OCI-LY7 (cell line): Measurements from ENCODE around the gene CSTPP1. TPM values are rescaled to one million over a fixed set of nuclear protein-coding genes. Genes with fewer than 3 reads are reported as not detected.

ENCODE experiments used
- BruUV-seq: library from RNA; stranded (reverse); fragments of 400-500 nt; replicated peaks from 2 replicates; lab custom pipeline; 2021; lab: Mats Ljungman, UMichigan
- CTCF ChIA-PET: fragments of 300-600 bp; sonication (Branson Sonifier 250); formaldehyde crosslinking; loops from one replicate; lab custom pipeline; 2022; ENCODE audit warnings: antibody characterized with exemption; ENCODE audit not compliant: unreplicated experiment; lab: Charles Lee
- POLR2A ChIA-PET: fragments of 300-600 bp; sonication (Branson Sonifier 250); formaldehyde crosslinking; loops from one replicate; lab custom pipeline; 2022; ENCODE audit warnings: antibody characterized with exemption; lab: Charles Lee
- DNase-seq: peaks from one replicate; pipeline ENCODE4 v3.0.0-alpha.2; 2015; ENCODE audit warnings: low spot score
- H2AFZ ChIP-seq: fragments of 200-600 bp; sonication (generic), shearing (Covaris generic); 2 replicates; pipeline ENCODE4 v1.6.1; 2014; ENCODE audit warnings: mild to moderate bottlenecking, antibody characterized with exemption, low read length, moderate library complexity
- H3K27ac ChIP-seq: fragments of 200-600 bp; sonication (generic); 2 replicates; pipeline ENCODE4 v1.5.1; 2014; ENCODE audit warnings: mixed run types, low read depth, mild to moderate bottlenecking, moderate library complexity, low read length, inconsistent platforms; ENCODE audit not compliant: poor library complexity, severe bottlenecking
- H3K36me3 ChIP-seq: fragments of 200-600 bp; sonication (generic); 2 replicates; pipeline ENCODE4 v1.6.1; 2014; ENCODE audit warnings: mild to moderate bottlenecking, antibody characterized with exemption, low read length, moderate library complexity, mixed read lengths; ENCODE audit not compliant: insufficient read depth
- H3K4me1 ChIP-seq: fragments of 200-600 bp; sonication (generic); 2 replicates; pipeline ENCODE4 v1.5.1; 2014; ENCODE audit warnings: mild to moderate bottlenecking, low read length; ENCODE audit not compliant: insufficient read depth, poor library complexity, severe bottlenecking
- H3K4me2 ChIP-seq: fragments of 200-600 bp; sonication (generic); 2 replicates; pipeline ENCODE4 v1.6.1; 2014; ENCODE audit warnings: mild to moderate bottlenecking, low read length
- H3K4me3 ChIP-seq: fragments of 200-600 bp; sonication (generic); 2 replicates; pipeline ENCODE4 v1.5.1; 2014; ENCODE audit warnings: mild to moderate bottlenecking, low read depth, low read length; ENCODE audit not compliant: poor library complexity, severe bottlenecking
- H3K79me2 ChIP-seq: fragments of 200-600 bp; sonication (generic); 2 replicates; pipeline ENCODE4 v1.6.1; 2016; ENCODE audit warnings: low read depth, mild to moderate bottlenecking, low read length, moderate library complexity, mixed read lengths; ENCODE audit not compliant: insufficient read depth
- H3K9me2 ChIP-seq: fragments of 200-600 bp; sonication (generic); 2 replicates; pipeline ENCODE4 v1.6.1; 2016; ENCODE audit warnings: mild to moderate bottlenecking, low read length, mixed read lengths; ENCODE audit not compliant: insufficient read depth
- H3K9me3 ChIP-seq: fragments of 200-600 bp; sonication (generic); 2 replicates; pipeline ENCODE4 v1.6.1; 2014; ENCODE audit warnings: mild to moderate bottlenecking, mixed run types, low read length, mixed read lengths
- H4K20me1 ChIP-seq: fragments of 200-600 bp; sonication (generic); 2 replicates; pipeline ENCODE4 v1.6.1; 2014; ENCODE audit warnings: mild to moderate bottlenecking, antibody characterized with exemption, low read length, moderate library complexity, mixed read lengths; ENCODE audit not compliant: insufficient read depth
- CTCF ChIP-seq: fragments of 200-600 bp; sonication (generic); conservative IDR thresholded peaks from 2 replicates; pipeline ENCODE4 v1.5.1; 2014; ENCODE audit warnings: mild to moderate bottlenecking, antibody characterized with exemption, low read length, moderate library complexity, mixed read lengths
- EZH2phosphoT487 ChIP-seq: fragments of 200-600 bp; sonication (generic); IDR thresholded peaks from 2 replicates; pipeline ENCODE4 v1.6.1; 2018; ENCODE audit warnings: low read depth, borderline replicate concordance, mild to moderate bottlenecking, mixed run types, antibody characterized with exemption, low read length, moderate library complexity, mixed read lengths
- intact Hi-C: fragments of 100-400 bp; cut with micrococcal nuclease; formaldehyde crosslinking; loops from one replicate; pipeline ENCODE4 v1.10.0; 2022; ENCODE audit not compliant: unreplicated experiment
- total RNA-seq, 2 experiments: library from RNA; depleted of rRNA in 1 of 2; stranded (reverse); fragments of >200 nt in 1 of 2; shearing (Covaris generic) in 1 of 2; gene quantifications; 2 replicates each; pipeline ENCODE4 v1.2.3, GENCODE V29; 2014 to 2022

Gene CSTPP1
- total RNA-seq, 2 experiments from 2014 or later, result 39.6 to 43.1 TPM

GRCh38 chr11:47161890-47162289 is 225.3 kb downstream of the CSTPP1 start:
- no peak overlapping the region for H3K4me2 ChIP-seq
- H3K9me3 ChIP-seq, result no peaks in the 10 kb centered on the region
- intact Hi-C loops, result loop anchor here (1.0 kb wide), 1 partner anchor 273 kb away; no protein-coding TSS in a partner anchor
- H3K36me3 ChIP-seq, result peaks cover 78% of the 10 kb centered on the region
- no peaks in the 10 kb centered on the region for H3K79me2 ChIP-seq
- H2AFZ ChIP-seq, result no peak overlapping the region
- TSS peak; percentile 62 for BruUV-seq
- POLR2A ChIA-PET, result no interaction called here
- no peak for DNase-seq
- H3K9me2 ChIP-seq, result no peaks in the 10 kb centered on the region
- CTCF ChIA-PET, result interaction anchor here (0.6 kb wide), 1 partner anchor 248 kb away, joined by 3 read pairs; no protein-coding TSS in a partner anchor
- no peak for TF ChIP-seq EZH2phosphoT487
- TF ChIP-seq CTCF, result no peak
- no peak overlapping the region for H3K27ac ChIP-seq
- H3K4me3 ChIP-seq, result no peak overlapping the region
- H3K4me1 ChIP-seq, result peaks cover 25% of the 10 kb centered on the region
- no peaks in the 10 kb centered on the region for H4K20me1 ChIP-seq

DNA sequence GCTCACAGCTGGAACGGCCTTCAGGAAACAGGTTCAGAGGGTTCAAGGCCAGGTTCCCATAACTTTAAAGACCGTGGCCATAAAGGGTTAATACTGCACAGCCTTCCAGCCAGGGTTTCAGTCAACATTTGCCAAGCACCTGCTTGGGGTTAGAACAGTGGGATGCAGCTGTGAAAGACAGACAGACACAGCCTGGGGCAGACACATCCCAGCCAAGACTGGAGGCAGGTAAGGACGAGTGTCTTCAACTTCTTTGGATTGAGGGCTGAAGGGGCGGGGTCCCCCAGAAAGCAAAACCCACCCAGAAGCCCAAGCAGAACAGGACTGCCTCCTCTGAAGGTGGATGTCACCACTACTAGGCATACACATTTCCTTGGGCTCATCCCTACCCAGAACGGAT is 225.9 kb downstream of the CSTPP1 start:
- Histone ChIP-seq H3K79me2 (no peaks in the 10 kb centered on the region), H3K9me2 (no peaks in the 10 kb centered on the region), H3K4me2 (no peak overlapping the region), H3K9me3 (no peaks in the 10 kb centered on the region), H3K4me3 (no peak overlapping the region), H3K4me1 (peaks cover 23% of the 10 kb centered on the region), H2AFZ (no peak overlapping the region), H4K20me1 (no peaks in the 10 kb centered on the region), H3K36me3 (peaks cover 80% of the 10 kb centered on the region), H3K27ac (no peak overlapping the region)
- no TSS peak for BruUV-seq
- no peak for TF ChIP-seq CTCF
- no peak for TF ChIP-seq EZH2phosphoT487
- ChIA-PET POLR2A (interaction anchor here (0.7 kb wide), 1 partner anchor 348 kb away, joined by 7 read pairs; no protein-coding TSS in a partner anchor), CTCF (interaction anchor here (0.6 to 1.4 kb wide), 3 partner anchors 9 to 248 kb away, joined by 3 read pairs; no protein-coding TSS in a partner anchor)
- DNase-seq, result no peak
- intact Hi-C loops, result no loop called here

- Histone ChIP-seq H3K4me1 (peaks cover 18% of the 10 kb centered on the region), H3K79me2 (no peaks in the 10 kb centered on the region), H4K20me1 (no peaks in the 10 kb centered on the region), H3K4me3 (no peak overlapping the region), H3K36me3 (peaks cover 82% of the 10 kb centered on the region), H3K9me3 (no peaks in the 10 kb centered on the region), H3K27ac (no peak overlapping the region), H3K4me2 (no peak overlapping the region), H2AFZ (no peak overlapping the region), H3K9me2 (no peaks in the 10 kb centered on the region)
- intact Hi-C loops, result no loop called here
- no TSS peak for BruUV-seq
- CTCF ChIA-PET, result interaction anchor here (0.6 to 1.4 kb wide), 3 partner anchors 8 to 12 kb away, joined by 3 to 4 read pairs (median 3); no protein-coding TSS in a partner anchor
- no peak for DNase-seq
- TF ChIP-seq CTCF (no peak), EZH2phosphoT487 (no peak)
- POLR2A ChIA-PET, result interaction anchor here (0.6 to 1.3 kb wide), 6 partner anchors 9 to 349 kb away, joined by 3 to 8 read pairs (median 3); no protein-coding TSS in a partner anchor
Measured at GRCh38 chr11:47163193-47163592, 226.6 kb downstream of the CSTPP1 start.
